SJCRH30 (cell line): ENCODE data around the gene SKOR1. TPM values are rescaled to one million over a fixed set of nuclear protein-coding genes. Genes with fewer than 3 reads are reported as not detected.

Source experiments
- DNase-seq, 2 experiments: peaks; one replicate each; pipeline ENCODE4 v3.0.0-alpha.2; 2015 to 2020
- H3K27ac ChIP-seq: fragments of 250-450 bp; sonication (Bioruptor Pico); 2 replicates; pipeline ENCODE4 v1.5.1; 2020; ENCODE audit warnings: mild to moderate bottlenecking, moderate library complexity
- H3K27me3 ChIP-seq: fragments of 250-450 bp; sonication (Bioruptor Pico); 2 replicates; pipeline ENCODE4 v1.5.1; 2020; ENCODE audit warnings: mild to moderate bottlenecking, moderate library complexity
- H3K36me3 ChIP-seq: fragments of 250-450 bp; sonication (Bioruptor Pico); 2 replicates; pipeline ENCODE4 v1.5.1; 2020; ENCODE audit warnings: mild to moderate bottlenecking, moderate library complexity
- H3K4me1 ChIP-seq: fragments of 250-450 bp; sonication (Bioruptor Pico); 2 replicates; pipeline ENCODE4 v1.5.1; 2020; ENCODE audit warnings: mild to moderate bottlenecking, moderate library complexity
- H3K4me3 ChIP-seq: fragments of 250-450 bp; sonication (Bioruptor Pico); 2 replicates; pipeline ENCODE4 v1.5.1; 2020; ENCODE audit warnings: mild to moderate bottlenecking, moderate library complexity
- H3K9me3 ChIP-seq: fragments of 250-450 bp; sonication (Bioruptor Pico); replicated peaks from 2 replicates; pipeline ENCODE4 v1.5.1; 2020; ENCODE audit warnings: mild to moderate bottlenecking, moderate library complexity
- total RNA-seq: library from RNA; depleted of rRNA; stranded (reverse); fragments of >200 nt; shearing (Covaris generic); gene quantifications from 2 replicates; pipeline ENCODE4 v1.2.3, GENCODE V29; 2014

Gene SKOR1
- total RNA-seq, 1 experiment from 2014 or later = 4.5 TPM

DNA sequence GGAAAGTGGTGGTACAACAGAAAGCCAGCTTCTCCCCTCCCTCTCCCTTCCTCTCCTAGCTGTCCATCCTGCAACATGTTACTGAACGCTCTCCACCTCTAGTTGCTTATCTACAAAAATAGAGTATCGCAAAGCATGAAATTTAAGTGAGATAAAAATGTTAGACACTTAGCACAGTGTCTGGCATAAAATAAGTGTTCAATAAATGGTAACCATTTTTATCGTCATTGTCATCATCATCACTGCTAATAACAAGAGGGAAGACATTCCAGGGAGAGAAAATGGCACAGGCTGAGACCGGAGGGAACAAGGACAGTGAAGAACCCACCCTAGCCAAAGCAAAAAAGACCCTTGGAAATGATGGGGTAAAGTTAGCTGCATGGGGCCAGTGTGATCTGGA lies 38.7 kb upstream of the SKOR1 start:
- Histone ChIP-seq H3K9me3 (0 out of 2 replicates have a peak, but pooled peaks cover 3% of the 10 kb centered on the region), H3K27me3 (no peaks in the 10 kb centered on the region), H3K4me1 (peaks cover 12% of the 10 kb centered on the region), H3K36me3 (no peaks in the 10 kb centered on the region; the same call in 1 of the 2 replicates), H3K27ac (no peak overlapping the region), H3K4me3 (no peak overlapping the region)
- no peak for DNase-seq

DNA sequence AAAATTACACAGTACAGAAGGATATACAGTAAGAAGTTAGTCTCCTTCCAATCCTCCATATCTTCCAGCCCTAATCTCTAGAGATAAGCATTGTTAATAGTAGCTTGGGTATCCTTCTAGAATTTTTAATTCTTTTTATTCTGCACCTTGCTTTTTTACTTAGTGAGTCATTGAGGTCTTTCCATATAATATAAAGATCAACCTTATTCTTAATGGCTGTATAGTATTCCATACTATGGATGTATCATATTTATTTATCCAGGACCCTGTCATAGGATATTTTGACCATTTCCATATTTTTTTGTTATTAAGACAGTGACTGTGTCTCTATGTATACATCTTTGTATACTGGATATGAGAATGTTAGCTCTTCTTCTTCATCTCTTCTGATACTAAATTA lies 36.3 kb upstream of the SKOR1 start:
- Histone ChIP-seq H3K27me3 (no peaks in the 10 kb centered on the region), H3K36me3 (no peaks in the 10 kb centered on the region; the same call in 1 of the 2 replicates), H3K4me1 (no peaks in the 10 kb centered on the region), H3K27ac (no peak overlapping the region), H3K9me3 (0 out of 2 replicates have a peak, but pooled peaks cover 3% of the 10 kb centered on the region), H3K4me3 (no peak overlapping the region)
- no peak for DNase-seq

DNA sequence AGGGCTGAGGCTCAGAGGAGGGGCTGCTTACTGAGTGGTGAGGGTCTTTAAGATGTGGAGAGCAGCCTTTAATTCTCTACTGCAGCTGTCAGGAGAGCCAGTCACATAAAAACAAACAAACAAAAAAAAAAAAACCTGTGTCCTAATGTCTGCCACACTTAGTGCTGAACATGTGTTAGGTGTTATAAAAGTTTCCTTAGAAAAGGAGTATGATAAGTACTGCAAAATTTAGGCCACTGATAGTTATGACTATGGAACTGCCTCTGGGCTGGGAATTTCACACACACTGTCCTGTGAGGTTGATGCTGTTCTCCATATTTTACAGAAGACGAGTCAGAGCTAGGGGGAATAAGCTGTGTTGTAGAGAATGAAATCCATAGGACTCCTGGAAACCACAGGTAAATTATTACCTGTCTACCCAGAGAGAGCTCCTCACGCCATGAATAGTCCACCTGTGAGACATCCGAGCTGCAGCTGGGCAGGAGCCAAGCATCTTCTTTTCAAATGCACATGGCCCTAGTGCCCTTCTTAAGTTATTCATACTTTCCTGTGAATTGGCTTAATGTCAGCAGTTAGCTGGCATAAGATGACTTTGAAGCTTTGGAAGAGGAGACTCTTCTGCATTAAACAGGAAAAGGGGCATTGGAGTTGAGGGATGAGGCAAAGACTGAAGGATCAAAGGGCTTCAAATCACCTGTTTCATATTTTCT lies 34.5 kb upstream of the SKOR1 start:
- Histone ChIP-seq H3K4me3 (no peak overlapping the region), H3K4me1 (no peaks in the 10 kb centered on the region), H3K27me3 (no peaks in the 10 kb centered on the region), H3K36me3 (no peaks in the 10 kb centered on the region; the same call in none of the 2 replicates), H3K27ac (no peak overlapping the region), H3K9me3 (peaks cover 11% of the 10 kb centered on the region; the same call in 1 of the 2 replicates)
- no peak for DNase-seq

DNA sequence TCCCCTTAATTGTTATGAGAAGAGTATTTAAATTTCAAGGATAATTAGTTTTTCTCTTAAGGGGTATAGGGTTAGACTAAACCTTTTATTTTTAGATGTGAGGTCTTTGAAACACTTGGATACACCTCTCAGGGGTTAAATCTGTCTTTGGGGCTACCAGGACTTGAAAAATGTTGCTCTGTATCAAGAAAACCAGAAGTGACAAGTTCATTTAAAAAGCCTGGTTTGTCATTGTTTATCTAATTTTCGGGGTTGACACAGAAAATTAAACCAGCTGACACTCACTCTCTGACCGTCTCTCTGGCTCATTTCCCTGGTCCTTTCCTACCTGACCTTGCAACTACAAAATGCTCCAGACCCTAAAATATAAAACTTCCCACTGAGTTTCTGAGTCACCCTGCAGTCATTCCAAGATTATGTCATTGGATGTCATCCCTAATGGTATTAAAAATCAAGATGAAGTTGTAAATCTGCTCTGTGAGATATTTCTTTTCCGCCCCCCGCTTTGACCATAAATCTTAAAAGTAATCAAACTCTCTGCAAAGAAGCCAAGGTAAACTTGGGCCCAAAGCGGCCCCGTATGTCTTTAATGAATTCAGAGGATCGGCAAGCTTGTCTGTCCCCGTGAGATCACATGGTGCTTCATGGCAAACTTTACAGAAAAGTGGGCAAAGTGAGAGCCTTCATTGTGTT lies 32.9 kb upstream of the SKOR1 start:
- H3K9me3 ChIP-seq = peaks cover 16% of the 10 kb centered on the region; the same call in 1 of the 2 replicates

DNA sequence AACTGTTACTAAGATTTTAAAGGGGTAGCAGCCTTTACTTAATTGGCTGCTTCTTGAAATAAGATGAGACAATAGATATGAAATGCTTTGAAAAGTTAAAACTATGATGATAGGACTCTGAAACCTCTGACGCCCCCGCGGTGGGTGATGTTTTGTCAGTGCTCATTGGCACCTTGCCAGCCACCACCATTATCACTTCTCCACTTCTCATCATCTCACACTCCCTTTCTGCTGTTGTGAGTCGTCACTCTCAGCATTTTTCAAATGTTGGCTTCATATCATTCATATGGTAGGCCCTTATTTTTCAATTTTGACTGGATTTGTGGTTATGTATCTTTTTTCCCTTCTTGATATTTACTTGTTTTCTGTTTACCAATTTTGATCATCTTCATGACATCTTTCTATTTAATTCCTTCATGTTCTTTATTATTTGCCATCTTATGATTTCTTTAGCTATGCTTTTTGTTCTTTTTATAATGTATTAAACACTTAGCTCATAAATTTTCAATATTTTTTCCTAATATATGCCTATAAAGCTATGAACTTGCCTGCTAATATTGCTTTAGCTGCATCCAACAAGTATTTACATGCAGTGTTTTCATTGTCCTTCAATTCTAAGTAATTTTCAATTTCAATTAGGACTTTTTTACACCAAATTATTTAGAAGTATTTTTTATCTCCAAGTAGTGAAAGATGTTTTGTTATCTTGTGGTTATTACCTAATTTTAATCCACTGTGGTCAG lies 30.3 kb upstream of the SKOR1 start:
- Histone ChIP-seq H3K9me3 (peaks cover 13% of the 10 kb centered on the region; the same call in 1 of the 2 replicates), H3K27ac (no peak overlapping the region), H3K27me3 (no peaks in the 10 kb centered on the region), H3K4me1 (no peaks in the 10 kb centered on the region), H3K36me3 (no peaks in the 10 kb centered on the region; the same call in 1 of the 2 replicates), H3K4me3 (no peak overlapping the region)
- no peak for DNase-seq

More for the DNA sequence above, 32.9 kb upstream of the SKOR1 start:
- no peaks in the 10 kb centered on the region for H3K27me3 ChIP-seq
- H3K4me1 ChIP-seq = no peaks in the 10 kb centered on the region
- no peak overlapping the region for H3K4me3 ChIP-seq
- no peak for DNase-seq
- H3K36me3 ChIP-seq = no peaks in the 10 kb centered on the region; the same call in none of the 2 replicates
- no peak overlapping the region for H3K27ac ChIP-seq

GRCh38 chr15:67796196-67797127 lies 28.8 kb upstream of the SKOR1 start:
- peak in 1 of 2 experiments; percentile 45 for DNase-seq
- Histone ChIP-seq H3K9me3 (peaks cover 13% of the 10 kb centered on the region; the same call in 1 of the 2 replicates), H3K27ac (no peak overlapping the region)

GRCh38 chr15:67799801-67800205 lies 25.5 kb upstream of the SKOR1 start:
- H3K27ac ChIP-seq = no peak overlapping the region
- H3K27me3 ChIP-seq = no peaks in the 10 kb centered on the region
- H3K36me3 ChIP-seq = no peaks in the 10 kb centered on the region; the same call in 1 of the 2 replicates
- H3K4me1 ChIP-seq = peaks cover 11% of the 10 kb centered on the region; the same call in 1 of the 2 replicates
- DNase-seq = no peak
- H3K9me3 ChIP-seq = peaks cover 13% of the 10 kb centered on the region; the same call in 1 of the 2 replicates
- no peak overlapping the region for H3K4me3 ChIP-seq

More at GRCh38 chr15:67796196-67797127, 28.8 kb upstream of the SKOR1 start:
- Histone ChIP-seq H3K27me3 (no peaks in the 10 kb centered on the region), H3K36me3 (no peaks in the 10 kb centered on the region; the same call in 1 of the 2 replicates), H3K4me3 (no peak overlapping the region), H3K4me1 (no peaks in the 10 kb centered on the region)

DNA sequence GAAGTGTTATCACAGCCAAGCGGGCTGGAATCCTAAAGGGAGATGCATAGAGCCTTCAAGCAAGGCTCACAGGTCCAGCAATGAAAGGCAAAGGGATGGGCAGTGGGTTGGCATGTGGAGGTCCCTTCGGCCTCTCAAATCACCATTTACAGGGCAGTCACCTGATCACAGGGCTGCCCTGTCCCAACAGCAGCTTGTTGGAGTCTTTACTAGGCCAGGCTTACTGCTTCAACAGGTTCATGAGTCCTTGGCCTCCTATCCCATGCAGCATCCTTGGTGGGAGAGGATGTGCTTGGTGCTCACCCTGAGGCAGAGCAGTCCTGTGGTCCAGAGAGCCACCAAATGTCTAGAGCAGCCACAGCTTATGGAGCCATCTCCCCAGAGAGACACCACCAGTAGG lies 24.2 kb upstream of the SKOR1 start:
- H3K27ac ChIP-seq = no peak overlapping the region
- no peaks in the 10 kb centered on the region for H3K36me3 ChIP-seq
- no peak for DNase-seq
- no peak overlapping the region for H3K4me3 ChIP-seq
- H3K4me1 ChIP-seq = peaks cover 13% of the 10 kb centered on the region; the same call in 1 of the 2 replicates
- H3K27me3 ChIP-seq = no peaks in the 10 kb centered on the region
- H3K9me3 ChIP-seq = peaks cover under 1% of the 10 kb centered on the region; the same call in 1 of the 2 replicates

- no peak for DNase-seq
- Histone ChIP-seq H3K9me3 (no peaks in the 10 kb centered on the region), H3K27ac (no peak overlapping the region), H3K4me3 (no peak overlapping the region), H3K36me3 (no peaks in the 10 kb centered on the region), H3K4me1 (peaks cover 13% of the 10 kb centered on the region; the same call in 1 of the 2 replicates), H3K27me3 (no peaks in the 10 kb centered on the region)
Observed at GRCh38 chr15:67801926-67802914, 23.1 kb upstream of the SKOR1 start.

DNA sequence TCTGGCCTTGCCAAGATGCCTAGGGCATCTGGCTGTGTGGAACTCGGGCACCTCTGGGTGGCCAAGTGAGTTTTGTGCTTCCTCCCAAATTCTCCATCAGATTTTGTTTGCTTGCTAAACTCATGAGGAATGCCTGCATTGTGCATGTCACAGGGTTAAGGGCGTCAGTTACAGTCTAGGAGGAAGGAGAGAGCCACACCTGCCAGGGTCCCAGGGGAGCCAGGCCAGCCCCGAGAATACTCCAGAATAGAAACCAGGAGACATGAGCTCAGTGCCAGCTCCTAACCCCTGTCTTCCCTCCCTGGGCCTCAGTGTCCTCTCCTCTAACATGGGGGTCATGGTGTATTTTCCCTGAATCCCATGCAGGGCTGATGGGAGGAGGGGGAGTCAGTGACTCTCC lies 22.0 kb upstream of the SKOR1 start:
- Histone ChIP-seq H3K4me3 (no peak overlapping the region), H3K27ac (no peak overlapping the region), H3K4me1 (peaks cover 13% of the 10 kb centered on the region; the same call in 1 of the 2 replicates), H3K9me3 (no peaks in the 10 kb centered on the region), H3K27me3 (no peaks in the 10 kb centered on the region), H3K36me3 (no peaks in the 10 kb centered on the region)
- no peak for DNase-seq

GRCh38 chr15:67803996-67804843 lies 21.1 kb upstream of the SKOR1 start:
- H3K27me3 ChIP-seq = no peaks in the 10 kb centered on the region
- no peaks in the 10 kb centered on the region for H3K36me3 ChIP-seq
- peak overlapping the region; percentile 7; the same call in 1 of the 2 replicates for H3K4me3 ChIP-seq
- H3K4me1 ChIP-seq = peaks cover 13% of the 10 kb centered on the region; the same call in 1 of the 2 replicates
- peak; percentile 38 to 40 for DNase-seq
- no peaks in the 10 kb centered on the region for H3K9me3 ChIP-seq
- no peak overlapping the region for H3K27ac ChIP-seq

GRCh38 chr15:67805008-67805665 lies 20.2 kb upstream of the SKOR1 start:
- Histone ChIP-seq H3K9me3 (no peaks in the 10 kb centered on the region), H3K4me3 (no peak overlapping the region), H3K36me3 (no peaks in the 10 kb centered on the region), H3K27ac (no peak overlapping the region), H3K4me1 (peaks cover 13% of the 10 kb centered on the region; the same call in 1 of the 2 replicates), H3K27me3 (no peaks in the 10 kb centered on the region)
- DNase-seq = no peak
